ENCODE data around the gene UBAP1. TPM values are rescaled to one million over a fixed set of nuclear protein-coding genes. Genes with fewer than 3 reads are reported as not detected.
"Not testable (repeated sequence)": the region's sequence is repeated elsewhere in the genome, so short reads cannot be mapped to it uniquely, and the experiment has no call there.

The UBAP1 gene
- polyA plus RNA-seq, 6 donors from 2014 or later, result 18.1 to 35.3 (median 28.0) TPM

DNA sequence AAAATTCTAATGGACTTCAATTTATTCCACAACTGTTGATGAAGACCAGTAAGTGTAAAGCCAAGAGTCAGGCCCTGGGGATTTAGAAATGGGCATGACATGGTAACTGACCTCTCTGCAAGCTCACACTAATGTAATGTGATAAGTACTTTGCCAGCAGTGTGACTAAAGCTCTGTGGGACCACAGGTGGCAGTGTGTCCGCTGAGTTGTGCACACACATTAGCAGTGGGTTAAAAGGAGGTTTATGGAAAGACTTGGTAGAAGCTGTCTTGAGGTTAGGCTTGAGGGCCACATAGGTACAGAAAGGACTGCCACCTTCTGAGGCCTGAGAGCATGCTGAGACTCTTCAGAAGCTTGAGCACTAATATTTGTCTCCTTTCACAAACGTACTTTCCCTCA is 67.6 kb downstream of the UBAP1 start:
- DNase-seq, result no peak
- Mint-ChIP-seq H3K4me1 (peaks cover 0 to 7% (median 5%) of the 10 kb centered on the region in 3 donors), H3K9me3 (no peaks in the 10 kb centered on the region), H3K36me3 (peaks cover 20 to 21% of the 10 kb centered on the region in 2 donors), H3K27ac (peak overlapping the region in 1 of 6 donors; percentile 90), H3K4me3 (no peak overlapping the region), H3K27me3 (no peaks in the 10 kb centered on the region)
- no peak for ATAC-seq (ENCODE audit: low read depth in 2 of 2)

- not testable (repeated sequence) for H3K27me3 Mint-ChIP-seq; H3K4me3 Mint-ChIP-seq; DNase-seq; H3K4me1 Mint-ChIP-seq; H3K27ac Mint-ChIP-seq; H3K9me3 Mint-ChIP-seq; ATAC-seq (ENCODE audit: low read depth in 2 of 2)
- H3K36me3 Mint-ChIP-seq, result peaks cover 11 to 15% of the 10 kb centered on the region in 2 donors
These were observed 68.9 kb downstream of the UBAP1 start for GRCh38 chr9:34247782-34248181.

GRCh38 chr9:34249274-34249673 is 70.4 kb downstream of the UBAP1 start:
- H3K36me3 Mint-ChIP-seq, result peaks cover 6 to 8% of the 10 kb centered on the region in 2 donors
- no peak overlapping the region for H3K27ac Mint-ChIP-seq
- ATAC-seq (ENCODE audit: low read depth in 2 of 2) (no peak), DNase-seq (no peak)
- H3K27me3 Mint-ChIP-seq, result no peaks in the 10 kb centered on the region
- no peak overlapping the region for H3K4me3 Mint-ChIP-seq
- H3K9me3 Mint-ChIP-seq, result no peaks in the 10 kb centered on the region
- H3K4me1 Mint-ChIP-seq, result peaks cover under 1 to 13% (median 6%) of the 10 kb centered on the region in 3 donors

DNA sequence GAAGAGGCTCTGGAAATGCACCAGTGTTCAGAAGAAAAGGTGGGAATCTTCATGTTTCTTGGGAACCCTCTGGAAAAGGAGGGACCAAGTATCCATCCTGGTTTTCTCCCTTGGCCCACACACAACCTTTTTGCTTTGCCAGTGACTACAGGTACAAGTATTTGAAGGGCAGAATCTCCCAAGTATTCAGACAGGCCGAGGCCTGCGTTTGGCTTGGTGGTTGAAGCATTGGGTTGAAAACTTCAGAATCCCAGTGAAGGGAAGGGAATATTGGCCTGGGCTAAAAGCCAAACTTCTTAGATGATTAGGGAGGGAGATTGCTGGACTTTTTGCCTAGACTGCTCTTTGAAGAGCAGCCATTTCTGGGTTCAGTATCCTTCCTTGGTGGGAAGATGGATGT is 71.9 kb downstream of the UBAP1 start:
- peaks cover 6 to 7% of the 10 kb centered on the region in 2 donors for H3K36me3 Mint-ChIP-seq
- peak overlapping the region in 1 of 6 donors; percentile 49 for H3K27ac Mint-ChIP-seq

GRCh38 chr9:34252016-34252415 is 73.2 kb downstream of the UBAP1 start:
- no peak overlapping the region for H3K27ac Mint-ChIP-seq

More for the DNA sequence above, 71.9 kb downstream of the UBAP1 start:
- ATAC-seq (ENCODE audit: low read depth in 2 of 2), result no peak
- Mint-ChIP-seq H3K4me3 (no peak overlapping the region), H3K4me1 (peaks cover under 1 to 13% (median 6%) of the 10 kb centered on the region in 3 donors), H3K9me3 (no peaks in the 10 kb centered on the region), H3K27me3 (no peaks in the 10 kb centered on the region)
- DNase-seq, result no peak

DNA sequence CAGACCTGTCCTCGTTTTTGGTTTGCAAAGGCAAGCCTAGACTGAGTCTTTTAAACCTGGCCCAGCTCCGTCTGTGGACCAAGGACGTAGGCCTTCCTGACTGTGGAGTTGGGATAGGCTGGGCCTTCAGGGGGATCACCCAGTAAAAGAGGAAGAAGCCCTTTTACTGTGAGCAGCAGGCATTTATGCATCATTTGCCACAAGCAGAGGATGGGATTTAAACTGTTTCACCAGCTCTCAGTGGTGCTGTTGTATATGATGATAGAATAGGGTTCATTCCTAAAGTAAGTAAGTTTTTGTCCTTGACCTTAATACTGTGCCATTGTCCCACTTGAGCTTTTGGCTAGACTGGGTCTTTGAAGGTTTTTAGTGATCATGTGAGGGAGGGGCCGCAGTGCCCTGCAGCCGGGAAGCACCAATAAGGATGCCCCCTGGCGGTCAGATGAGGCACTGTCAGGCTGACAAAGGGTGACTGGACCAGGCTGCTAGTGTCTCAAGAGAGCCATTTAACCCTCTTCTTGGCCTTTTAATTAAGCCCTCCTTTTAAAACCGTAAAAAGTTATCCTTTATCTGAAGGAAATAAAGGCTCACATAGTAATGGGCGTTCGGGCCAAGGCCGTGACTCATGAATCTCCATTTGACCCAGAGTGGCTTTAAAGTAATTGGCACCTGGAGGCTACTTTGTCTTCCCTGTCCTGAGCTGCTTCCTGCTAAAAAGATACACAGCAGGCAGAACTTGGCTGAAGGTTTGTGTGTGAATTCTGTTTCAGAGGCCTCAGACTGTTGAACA is 74.0 kb downstream of the UBAP1 start:
- H3K27ac Mint-ChIP-seq, result no peak overlapping the region

More at GRCh38 chr9:34252016-34252415, 73.2 kb downstream of the UBAP1 start:
- no peaks in the 10 kb centered on the region for H3K27me3 Mint-ChIP-seq
- peaks cover 0 to 7% of the 10 kb centered on the region in 2 donors for H3K36me3 Mint-ChIP-seq
- H3K4me3 Mint-ChIP-seq, result peak overlapping the region in 1 of 8 donors; percentile 78
- ATAC-seq (ENCODE audit: low read depth in 2 of 2) (no peak), DNase-seq (no peak)
- peaks cover 9 to 19% (median 13%) of the 10 kb centered on the region in 3 donors for H3K4me1 Mint-ChIP-seq
- peaks cover 0 to 2% (median 0%) of the 10 kb centered on the region in 7 donors for H3K9me3 Mint-ChIP-seq

GRCh38 chr9:34253460-34253837 is 74.6 kb downstream of the UBAP1 start:
- ATAC-seq (ENCODE audit: low read depth in 2 of 2) (no peak), DNase-seq (no peak)
- Mint-ChIP-seq H3K27me3 (no peaks in the 10 kb centered on the region), H3K36me3 (peaks cover 0 to 7% of the 10 kb centered on the region in 2 donors), H3K9me3 (peaks cover 0 to 3% (median 0%) of the 10 kb centered on the region in 7 donors), H3K27ac (no peak overlapping the region), H3K4me1 (peaks cover 9 to 24% (median 19%) of the 10 kb centered on the region in 3 donors), H3K4me3 (no peak overlapping the region)

More for the DNA sequence above, 74.0 kb downstream of the UBAP1 start:
- peaks cover 9 to 24% (median 19%) of the 10 kb centered on the region in 3 donors for H3K4me1 Mint-ChIP-seq
- peaks cover 0 to 3% (median 0%) of the 10 kb centered on the region in 7 donors for H3K9me3 Mint-ChIP-seq
- DNase-seq (peak; percentile 63), ATAC-seq (ENCODE audit: low read depth in 2 of 2) (peak; percentile 72 to 77)
- H3K27me3 Mint-ChIP-seq, result no peaks in the 10 kb centered on the region
- H3K36me3 Mint-ChIP-seq, result peaks cover 0 to 7% of the 10 kb centered on the region in 2 donors
- H3K4me3 Mint-ChIP-seq, result no peak overlapping the region

DNA sequence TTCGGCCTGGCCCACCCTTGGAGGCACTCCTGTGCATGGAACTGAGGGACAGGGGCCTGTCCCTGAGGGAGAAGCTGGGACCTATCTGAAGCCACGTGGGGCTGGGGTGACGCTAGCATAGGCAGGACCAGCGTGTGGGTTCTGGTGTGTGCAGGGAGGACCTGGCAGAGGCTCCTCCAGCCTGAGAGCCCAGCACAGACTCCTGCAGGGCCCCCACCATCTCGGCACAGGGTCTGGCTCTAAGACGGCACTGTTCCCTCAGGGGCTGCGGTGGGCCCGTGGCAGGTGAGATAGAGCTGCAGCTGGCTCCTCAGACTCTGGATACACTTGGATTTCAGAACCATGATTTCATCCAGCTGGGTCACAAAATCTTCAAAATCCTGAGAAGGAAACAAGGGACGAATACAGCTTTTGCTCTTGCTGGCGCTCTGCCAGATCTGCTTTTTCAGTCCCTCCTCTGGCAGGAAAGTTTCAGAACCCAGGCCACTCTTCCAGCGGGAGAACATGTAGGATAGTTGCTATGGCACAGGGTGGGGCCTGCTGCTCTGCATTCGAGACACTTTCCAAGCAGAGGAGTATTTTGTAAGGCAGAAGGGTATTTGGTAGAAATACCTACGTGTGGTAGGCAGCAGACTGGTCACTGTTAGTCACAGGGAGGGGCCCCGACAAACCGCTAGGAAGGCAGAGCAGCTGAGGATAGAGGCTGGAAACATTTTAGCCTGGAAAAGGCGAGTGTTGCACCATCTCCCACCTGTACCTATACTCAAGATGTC is 75.5 kb downstream of the UBAP1 start:
- Mint-ChIP-seq H3K4me3 (no peak overlapping the region), H3K27ac (no peak overlapping the region), H3K36me3 (peaks cover 0 to 7% of the 10 kb centered on the region in 2 donors), H3K27me3 (no peaks in the 10 kb centered on the region), H3K9me3 (peaks cover 0 to 3% (median 0%) of the 10 kb centered on the region in 7 donors), H3K4me1 (peaks cover 9 to 24% (median 19%) of the 10 kb centered on the region in 3 donors)
- DNase-seq (no peak), ATAC-seq (ENCODE audit: low read depth in 2 of 2) (no peak)

GRCh38 chr9:34254966-34255825 is 76.4 kb downstream of the UBAP1 start:
- Mint-ChIP-seq H3K4me1 (peaks cover 5 to 24% (median 19%) of the 10 kb centered on the region in 3 donors), H3K27ac (no peak overlapping the region), H3K27me3 (no peaks in the 10 kb centered on the region), H3K4me3 (no peak overlapping the region), H3K36me3 (no peaks in the 10 kb centered on the region), H3K9me3 (peaks cover 0 to 3% (median 0%) of the 10 kb centered on the region in 7 donors)
- no peak for ATAC-seq (ENCODE audit: low read depth in 2 of 2)
- DNase-seq, result no peak

- H3K9me3 Mint-ChIP-seq, result peaks cover 0 to 3% (median 0%) of the 10 kb centered on the region in 7 donors
- no peaks in the 10 kb centered on the region for H3K27me3 Mint-ChIP-seq
- H3K36me3 Mint-ChIP-seq, result no peaks in the 10 kb centered on the region
- ATAC-seq (ENCODE audit: low read depth in 2 of 2) (peak; percentile 29 to 44), DNase-seq (no peak)
- H3K4me1 Mint-ChIP-seq, result peaks cover 5 to 24% (median 19%) of the 10 kb centered on the region in 3 donors
- peak overlapping the region in 1 of 6 donors; percentile 33 for H3K27ac Mint-ChIP-seq
- no peak overlapping the region for H3K4me3 Mint-ChIP-seq
These were observed 77.3 kb downstream of the UBAP1 start for GRCh38 chr9:34256104-34256503.

GRCh38 chr9:34256987-34257585 is 78.2 kb downstream of the UBAP1 start:
- peak overlapping the region in 1 of 8 donors; percentile 23 for H3K4me3 Mint-ChIP-seq
- ATAC-seq (ENCODE audit: low read depth in 2 of 2), result no peak
- no peaks in the 10 kb centered on the region for H3K27me3 Mint-ChIP-seq
- peaks cover 0 to 3% (median 0%) of the 10 kb centered on the region in 7 donors for H3K9me3 Mint-ChIP-seq
- no peak for DNase-seq
- H3K4me1 Mint-ChIP-seq, result peaks cover 5 to 24% (median 19%) of the 10 kb centered on the region in 3 donors
- H3K27ac Mint-ChIP-seq, result peak overlapping the region in 2 of 6 donors; percentile 25 to 65
- H3K36me3 Mint-ChIP-seq, result no peaks in the 10 kb centered on the region

GRCh38 chr9:34259315-34259714 is 80.5 kb downstream of the UBAP1 start:
- Mint-ChIP-seq H3K27ac (no peak overlapping the region), H3K36me3 (no peaks in the 10 kb centered on the region), H3K4me1 (peaks cover 3 to 19% (median 12%) of the 10 kb centered on the region in 3 donors), H3K4me3 (no peak overlapping the region), H3K27me3 (no peaks in the 10 kb centered on the region), H3K9me3 (peaks cover 0 to 3% (median 0%) of the 10 kb centered on the region in 7 donors)
- DNase-seq (no peak), ATAC-seq (ENCODE audit: low read depth in 2 of 2) (no peak)
